Superior temporal gyrus (tissue), 1 donor: ENCODE data around the gene EMB.
A peak's percentile ranks its signal among the peaks of the same experiment; 100 is the strongest.
"Not testable (repeated sequence)": the region's sequence is repeated elsewhere in the genome, so short reads cannot be mapped to it uniquely, and the experiment has no call there.

ENCODE experiments used
- DNase-seq: peaks from one replicate; pipeline ENCODE4 v3.0.0-alpha.2; 2016; ENCODE audit errors: extremely low spot score

EMB gene, protein sequence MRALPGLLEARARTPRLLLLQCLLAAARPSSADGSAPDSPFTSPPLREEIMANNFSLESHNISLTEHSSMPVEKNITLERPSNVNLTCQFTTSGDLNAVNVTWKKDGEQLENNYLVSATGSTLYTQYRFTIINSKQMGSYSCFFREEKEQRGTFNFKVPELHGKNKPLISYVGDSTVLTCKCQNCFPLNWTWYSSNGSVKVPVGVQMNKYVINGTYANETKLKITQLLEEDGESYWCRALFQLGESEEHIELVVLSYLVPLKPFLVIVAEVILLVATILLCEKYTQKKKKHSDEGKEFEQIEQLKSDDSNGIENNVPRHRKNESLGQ

GRCh38 chr5:50440651-50441492, at the start of gene EMB:
Gene EMB, minus strand, starts transcription at chr5:50441288. Its CDS starts 137 bp downstream, at chr5:50441151.
- peak; percentile 39 for DNase-seq

GRCh38 chr5:50489491-50489890, 48.4 kb upstream of the EMB start:
- not testable (repeated sequence) for DNase-seq

DNA sequence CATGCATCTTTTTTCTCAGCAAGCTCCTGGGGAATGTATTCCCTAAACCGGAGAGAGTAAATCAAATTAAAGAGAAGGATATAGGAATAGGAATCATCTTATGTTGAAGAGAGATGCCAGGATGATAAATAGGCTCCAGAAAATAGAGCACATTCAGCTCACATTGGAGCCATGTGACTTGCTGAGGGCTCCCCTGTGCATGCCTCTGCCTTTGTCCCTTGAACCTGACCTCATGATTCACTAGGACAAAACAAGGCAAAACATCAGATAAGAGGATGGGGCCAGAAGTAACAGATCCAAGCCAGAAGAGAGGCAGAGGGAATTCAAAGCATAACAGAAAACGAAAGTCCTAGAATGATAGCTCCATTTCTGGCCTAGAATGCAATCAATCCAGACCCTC, 37.7 kb upstream of the EMB start:
- DNase-seq = not testable (repeated sequence)

DNA sequence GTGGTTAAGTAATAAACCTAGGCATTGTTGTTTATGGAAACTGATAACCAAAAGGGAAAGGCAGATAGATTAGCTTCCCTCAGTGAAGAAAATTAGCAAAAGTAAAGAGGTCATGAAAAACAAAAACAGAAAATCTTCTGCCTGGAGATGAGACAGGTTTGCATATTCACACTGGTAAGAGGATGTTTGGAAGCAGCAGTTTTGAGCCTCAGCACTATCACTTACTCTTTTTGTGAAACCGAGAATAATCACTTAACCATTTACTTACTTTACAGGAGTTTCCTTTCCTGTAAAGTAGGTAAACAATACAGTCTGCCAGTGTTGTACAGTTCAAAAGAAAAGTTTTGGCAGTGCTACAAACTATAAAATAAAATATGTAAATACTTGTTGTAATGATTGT, 35.5 kb upstream of the EMB start:
- no peak for DNase-seq

DNA sequence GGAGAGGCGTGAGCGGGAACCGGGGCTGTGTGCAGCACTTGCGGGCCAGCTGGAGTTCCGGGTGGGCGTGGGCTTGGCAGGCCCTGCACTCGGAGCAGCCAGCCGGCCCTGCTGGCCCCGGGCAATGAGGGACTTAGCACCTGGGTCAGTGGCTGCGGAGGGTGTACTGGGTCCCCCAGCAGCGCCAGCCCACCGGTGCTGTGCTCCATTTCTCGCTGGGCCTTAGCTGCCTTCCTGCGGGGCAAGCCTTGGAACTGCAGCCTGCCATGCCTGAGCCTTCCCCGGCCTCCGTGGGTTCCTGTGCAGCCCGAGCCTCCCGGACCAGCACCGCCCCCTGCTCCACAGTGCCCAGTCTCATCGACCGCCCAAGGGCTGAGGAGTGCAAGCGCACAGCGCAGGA, 23.9 kb upstream of the EMB start:
- DNase-seq = not testable (repeated sequence)

- DNase-seq = no peak
Observed at GRCh38 chr5:50463726-50464125, 22.6 kb upstream of the EMB start.

- no peak for DNase-seq
Observed at GRCh38 chr5:50463047-50463446, 22.0 kb upstream of the EMB start.

GRCh38 chr5:50462579-50462978, 21.5 kb upstream of the EMB start:
- not testable (repeated sequence) for DNase-seq

- not testable (repeated sequence) for DNase-seq
Observed at GRCh38 chr5:50458372-50458771, 17.3 kb upstream of the EMB start.

DNA sequence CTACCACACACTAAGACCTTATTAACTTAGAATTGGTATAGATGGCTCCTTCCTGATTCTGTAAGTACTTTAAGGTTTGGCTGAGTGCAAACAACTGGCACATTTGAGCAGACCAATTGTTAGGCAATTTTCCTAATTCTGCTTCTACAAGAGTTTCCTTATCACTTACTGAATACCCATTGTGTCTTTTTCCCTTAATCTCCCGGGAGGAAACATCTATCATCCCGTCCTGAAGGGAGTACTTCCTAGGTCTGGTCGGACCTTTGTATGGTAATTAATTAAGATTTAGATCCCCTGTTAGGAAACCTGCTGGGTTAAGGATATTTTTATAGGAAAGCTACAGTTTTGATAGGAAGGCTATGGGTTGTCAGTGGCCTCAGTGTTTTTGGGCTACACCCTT, 8.2 kb upstream of the EMB start:
- DNase-seq = not testable (repeated sequence)

DNA sequence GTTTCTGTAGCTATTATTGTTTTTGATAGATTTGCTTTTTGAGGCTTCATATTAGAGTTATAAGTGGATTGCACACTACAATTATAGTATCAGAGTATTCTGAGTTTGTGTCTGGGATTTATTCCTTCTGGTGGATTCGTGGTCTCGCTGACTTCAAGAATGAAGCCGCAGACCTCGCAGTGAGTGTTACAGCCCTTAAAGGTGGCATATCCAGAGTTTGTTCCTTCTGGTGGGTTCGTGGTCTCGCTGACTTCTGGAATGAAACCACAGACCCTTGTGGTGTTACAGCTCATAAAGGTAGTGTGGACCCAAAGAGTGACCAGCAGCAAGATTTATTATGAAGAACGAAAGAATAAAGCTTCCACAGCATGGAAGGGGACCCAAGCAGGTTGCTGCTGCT, 6.9 kb upstream of the EMB start:
- DNase-seq = no peak

- no peak for DNase-seq
Observed at GRCh38 chr5:50447228-50447627, 6.1 kb upstream of the EMB start.

- no peak for DNase-seq
Observed at GRCh38 chr5:50445296-50445949, 4.3 kb upstream of the EMB start.

DNA sequence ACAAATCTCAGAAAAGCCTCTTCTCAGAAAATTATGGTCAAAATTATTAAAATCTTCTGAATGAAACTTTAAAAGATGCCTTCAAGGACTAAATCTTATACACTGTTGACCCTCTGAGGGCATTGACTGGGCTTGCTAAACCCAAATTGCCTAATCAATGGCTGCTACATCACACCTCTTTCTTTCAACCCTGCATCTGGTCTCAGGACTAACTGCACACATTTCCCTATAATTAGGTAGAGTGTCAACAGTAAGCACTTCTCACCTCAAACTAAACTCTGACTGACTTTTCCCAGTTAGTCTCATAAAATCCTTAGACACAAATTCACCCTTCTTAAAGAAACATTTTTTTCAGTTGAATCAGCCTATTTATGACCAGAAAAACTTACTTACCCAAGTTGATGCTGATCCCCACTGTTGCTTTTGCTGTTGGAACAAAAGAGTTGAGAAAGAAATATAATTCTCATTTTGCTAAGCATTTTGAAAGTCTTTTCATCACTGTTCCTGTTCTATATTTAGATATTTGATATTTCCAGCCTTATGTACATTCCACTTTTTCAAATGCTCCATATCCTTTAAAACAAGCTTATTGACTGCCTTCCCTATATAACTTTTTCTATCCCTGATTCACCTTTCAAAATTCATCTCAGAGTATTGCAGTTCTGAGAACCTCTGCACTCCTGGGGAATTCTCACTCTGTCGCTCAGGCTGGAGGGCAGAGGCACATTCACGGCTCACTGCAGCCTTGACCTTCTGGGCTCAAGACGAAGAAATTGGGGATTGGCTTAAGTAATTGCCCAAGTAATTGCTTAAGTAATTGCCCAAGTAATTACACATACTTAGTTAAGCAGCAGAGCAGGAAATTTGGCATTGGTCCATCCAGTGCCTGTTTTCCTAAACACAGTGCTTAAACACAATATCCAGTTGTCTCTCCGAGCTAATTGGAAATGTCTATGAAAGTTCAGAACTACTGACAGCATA, 1.8 kb upstream of the EMB start:
- not testable (repeated sequence) for DNase-seq

DNA sequence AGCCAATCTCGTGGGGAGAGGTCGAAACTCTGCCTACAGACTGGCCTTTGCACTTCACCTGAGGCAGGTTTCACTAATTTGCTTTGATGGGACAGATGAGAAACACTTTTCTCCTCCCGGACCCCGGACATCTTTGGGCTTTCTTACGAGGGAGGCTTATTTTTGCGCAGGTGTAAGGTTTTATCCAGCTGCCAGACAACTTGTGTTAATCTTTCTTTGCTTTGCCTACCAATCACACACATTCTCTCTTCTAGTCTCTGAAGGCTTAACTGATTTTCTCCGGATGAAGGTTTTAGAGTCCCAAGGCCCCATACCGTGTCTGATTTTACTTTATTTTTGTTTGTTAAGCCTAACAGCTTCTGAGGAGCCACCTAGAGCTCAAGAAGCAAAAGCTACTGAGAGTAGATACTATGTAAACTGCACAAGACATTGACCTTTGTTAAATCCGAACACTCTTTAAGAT, 436 bp upstream of the EMB start:
- peak; percentile 40 for DNase-seq

DNA sequence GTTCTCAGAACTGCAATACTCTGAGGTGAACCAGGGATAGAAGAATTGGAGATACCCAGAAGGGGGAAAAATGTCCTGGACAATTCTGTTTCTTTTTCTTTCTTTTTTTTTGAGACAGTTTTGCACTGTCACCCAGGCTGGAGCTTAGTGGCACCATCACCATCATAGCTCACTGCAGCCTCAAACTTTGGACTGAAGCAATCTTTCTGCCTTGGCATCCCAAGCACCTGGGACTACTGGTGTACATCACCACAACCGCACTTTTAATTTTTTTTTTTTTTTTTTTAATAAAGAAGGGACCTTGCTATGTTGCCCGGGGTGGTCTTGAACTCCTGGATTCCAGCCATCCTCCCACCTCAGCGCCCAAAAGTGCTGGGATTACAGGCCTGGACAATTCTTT, 1.9 kb downstream of the EMB start:
- DNase-seq = no peak

- not testable (repeated sequence) for DNase-seq
Observed at GRCh38 chr5:50438060-50438459, 3.0 kb downstream of the EMB start.

- DNase-seq = no peak
Observed at GRCh38 chr5:50435168-50435567, 5.9 kb downstream of the EMB start.

- DNase-seq = peak; percentile 19
Observed at GRCh38 chr5:50431133-50431904, 9.8 kb downstream of the EMB start.

DNA sequence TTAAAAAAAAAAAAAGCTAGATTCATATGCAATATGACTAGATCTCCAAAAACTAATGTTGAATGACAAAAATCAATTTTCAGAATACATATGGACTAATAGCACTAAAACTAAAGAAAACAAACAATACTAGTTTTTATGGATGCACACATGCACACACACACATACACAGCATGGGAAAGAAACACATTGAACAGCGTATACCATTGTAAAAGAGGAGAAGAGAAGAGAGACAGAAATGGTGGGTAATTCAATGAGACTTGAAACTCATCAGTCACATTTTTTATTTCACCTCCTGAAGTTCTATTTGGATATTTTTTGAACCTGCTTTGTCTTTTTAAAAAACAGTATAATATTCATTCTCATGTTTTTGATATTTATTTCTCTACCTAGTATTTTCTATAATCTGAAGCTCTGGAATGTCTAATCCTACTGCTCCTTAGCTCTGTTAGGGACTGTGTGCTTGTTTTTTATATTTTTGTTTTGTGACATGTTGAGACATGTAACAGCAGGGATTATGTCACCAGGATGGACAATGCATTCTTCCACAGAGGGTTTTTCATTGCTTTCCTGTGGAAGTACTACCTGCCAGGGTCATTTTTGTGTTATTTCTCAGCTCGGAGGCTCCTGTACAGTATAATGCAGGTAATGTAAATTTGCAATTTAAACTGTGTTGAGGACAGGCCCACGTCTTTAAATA, 17.8 kb downstream of the EMB start:
- DNase-seq = not testable (repeated sequence)
